Measurements from ENCODE around the gene RMND1.

The RMND1 gene, protein sequence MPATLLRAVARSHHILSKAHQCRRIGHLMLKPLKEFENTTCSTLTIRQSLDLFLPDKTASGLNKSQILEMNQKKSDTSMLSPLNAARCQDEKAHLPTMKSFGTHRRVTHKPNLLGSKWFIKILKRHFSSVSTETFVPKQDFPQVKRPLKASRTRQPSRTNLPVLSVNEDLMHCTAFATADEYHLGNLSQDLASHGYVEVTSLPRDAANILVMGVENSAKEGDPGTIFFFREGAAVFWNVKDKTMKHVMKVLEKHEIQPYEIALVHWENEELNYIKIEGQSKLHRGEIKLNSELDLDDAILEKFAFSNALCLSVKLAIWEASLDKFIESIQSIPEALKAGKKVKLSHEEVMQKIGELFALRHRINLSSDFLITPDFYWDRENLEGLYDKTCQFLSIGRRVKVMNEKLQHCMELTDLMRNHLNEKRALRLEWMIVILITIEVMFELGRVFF

DNA sequence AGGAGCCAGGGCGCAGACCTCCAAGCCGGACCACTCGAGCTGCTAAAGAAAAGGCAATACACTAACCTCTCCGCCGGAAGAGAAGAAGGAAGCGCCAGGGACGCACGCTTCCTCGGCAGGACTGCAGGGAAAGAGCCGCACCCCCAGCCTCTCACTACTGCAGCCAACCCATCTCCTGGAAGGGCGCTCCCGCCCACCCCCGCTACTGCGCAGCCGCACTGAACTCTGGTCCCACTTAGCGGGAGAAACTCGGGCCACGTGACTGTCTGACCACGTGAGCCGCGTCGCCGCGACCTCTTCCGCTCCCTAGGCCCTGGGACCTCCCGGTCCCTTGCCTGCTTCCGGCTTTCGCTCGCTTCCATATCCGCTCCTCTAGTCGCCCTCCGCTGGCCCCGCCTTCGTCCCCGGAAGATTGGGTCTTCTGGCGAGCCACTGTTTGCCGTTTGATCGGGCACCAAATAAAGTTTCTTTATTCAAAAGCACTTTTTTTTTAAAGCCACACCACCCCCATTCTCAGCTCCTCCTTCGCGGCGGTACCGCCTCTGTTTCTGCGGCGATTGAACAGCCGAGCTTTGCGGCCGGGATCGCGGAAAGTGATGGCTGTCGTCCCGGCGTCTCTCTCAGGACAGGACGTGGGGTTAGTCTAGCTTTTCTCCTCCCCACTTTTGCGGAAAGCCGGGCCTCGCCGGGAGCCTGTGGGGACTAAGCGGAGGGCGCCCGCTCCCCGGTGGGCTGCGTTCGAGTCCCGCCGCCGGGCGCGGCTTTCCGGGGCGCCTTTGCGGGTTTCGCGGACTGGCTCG, at the start of gene RMND1:
Gene RMND1, minus strand, starts transcription at position 177 of the 800 bp plus-strand sequence. CDS start 6,315 bp downstream, outside the sequence.
- peak; percentile 99 for DNase-seq
- peak; percentile 98 for ATAC-seq (replicated peaks)
- no peaks in the 10 kb centered on the region for H3K27me3 Mint-ChIP-seq
- H3K9me3 Mint-ChIP-seq = peaks cover 0 to 2% of the 10 kb centered on the region in 2 donors
- peaks cover 2 to 19% of the 10 kb centered on the region in 2 donors for H3K36me3 Mint-ChIP-seq
- peaks cover 11 to 37% of the 10 kb centered on the region in 2 donors for H3K4me1 Mint-ChIP-seq
- peak within 1 kb of the TSS; percentile 92 to 98 for H3K4me3 Mint-ChIP-seq
- H3K27ac Mint-ChIP-seq = peak within 1 kb of the TSS; percentile 97

DNA sequence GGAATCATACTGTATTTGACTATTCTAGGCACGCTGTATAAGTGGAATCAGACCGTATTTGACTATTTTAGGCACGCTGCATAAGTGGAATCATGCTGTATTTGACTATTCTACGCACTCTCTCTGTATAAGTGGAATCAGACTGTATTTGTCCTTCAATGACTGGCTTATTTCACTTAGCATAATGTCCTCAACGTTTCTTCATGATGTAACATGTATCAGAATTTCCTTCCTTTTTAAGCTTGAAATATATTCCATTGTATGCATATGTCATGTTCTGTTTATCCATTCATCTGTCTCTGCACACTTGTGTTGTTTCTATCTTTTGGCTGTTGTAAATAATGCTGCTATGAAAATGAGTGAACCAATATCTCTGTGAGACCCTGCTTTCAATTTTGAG, 47.6 kb upstream of the RMND1 start:
- Mint-ChIP-seq H3K4me3 (no peak overlapping the region), H3K9me3 (no peaks in the 10 kb centered on the region), H3K27me3 (peaks cover 26 to 28% of the 10 kb centered on the region in 2 donors), H3K27ac (no peak overlapping the region), H3K4me1 (peaks cover 2 to 9% of the 10 kb centered on the region in 2 donors), H3K36me3 (peaks cover 0 to 1% of the 10 kb centered on the region in 2 donors)
- DNase-seq (no peak), ATAC-seq (replicated peaks) (no peak)

DNA sequence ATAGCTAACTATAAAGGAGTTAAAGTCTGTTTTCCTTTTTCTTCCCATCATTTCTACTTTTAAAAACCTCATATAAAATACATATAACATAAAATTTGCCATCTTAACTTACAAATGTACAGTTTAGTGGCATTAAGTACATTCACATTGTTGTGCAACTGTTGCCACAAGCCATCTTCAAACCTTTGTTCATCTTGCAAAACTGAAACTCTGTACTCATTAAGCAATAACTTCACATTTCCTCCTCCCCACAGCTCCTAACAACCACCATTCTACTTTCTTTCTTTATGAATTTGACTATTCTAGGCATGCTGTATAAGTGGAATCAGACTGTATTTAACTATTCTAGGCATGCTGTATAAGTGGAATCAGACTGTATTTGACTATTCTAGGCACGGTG, 46.4 kb upstream of the RMND1 start:
- Mint-ChIP-seq H3K27ac (no peak overlapping the region), H3K9me3 (no peaks in the 10 kb centered on the region), H3K4me3 (no peak overlapping the region), H3K27me3 (peaks cover 27 to 35% of the 10 kb centered on the region in 2 donors), H3K36me3 (peaks cover 0 to 1% of the 10 kb centered on the region in 2 donors), H3K4me1 (peaks cover 5 to 14% of the 10 kb centered on the region in 2 donors)
- no peak for DNase-seq
- ATAC-seq (replicated peaks) = no peak

DNA sequence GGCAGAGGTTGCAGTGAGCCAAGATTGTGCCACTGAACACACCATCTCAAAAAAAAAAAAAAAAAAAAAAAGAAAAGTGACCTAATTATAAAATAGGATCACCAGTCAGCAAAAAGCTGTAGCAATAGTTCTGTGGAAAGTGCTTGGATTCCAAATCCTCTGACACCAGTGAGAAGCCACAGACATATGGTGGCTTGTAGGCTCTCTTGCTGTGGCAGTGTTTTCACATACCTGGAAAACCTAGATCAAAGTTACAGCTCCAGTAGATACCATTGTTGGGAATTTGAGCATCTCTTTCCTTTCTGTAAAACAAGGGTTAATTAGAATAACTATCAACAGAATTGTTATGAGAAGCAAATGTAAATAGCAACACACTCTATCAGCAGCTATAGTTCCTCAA, 46.0 kb upstream of the RMND1 start:
- Mint-ChIP-seq H3K27ac (no peak overlapping the region), H3K27me3 (peaks cover 31 to 38% of the 10 kb centered on the region in 2 donors), H3K4me3 (no peak overlapping the region), H3K9me3 (no peaks in the 10 kb centered on the region), H3K36me3 (peaks cover 0 to 1% of the 10 kb centered on the region in 2 donors), H3K4me1 (peaks cover 5 to 14% of the 10 kb centered on the region in 2 donors)
- ATAC-seq (replicated peaks) = no peak
- DNase-seq = no peak

DNA sequence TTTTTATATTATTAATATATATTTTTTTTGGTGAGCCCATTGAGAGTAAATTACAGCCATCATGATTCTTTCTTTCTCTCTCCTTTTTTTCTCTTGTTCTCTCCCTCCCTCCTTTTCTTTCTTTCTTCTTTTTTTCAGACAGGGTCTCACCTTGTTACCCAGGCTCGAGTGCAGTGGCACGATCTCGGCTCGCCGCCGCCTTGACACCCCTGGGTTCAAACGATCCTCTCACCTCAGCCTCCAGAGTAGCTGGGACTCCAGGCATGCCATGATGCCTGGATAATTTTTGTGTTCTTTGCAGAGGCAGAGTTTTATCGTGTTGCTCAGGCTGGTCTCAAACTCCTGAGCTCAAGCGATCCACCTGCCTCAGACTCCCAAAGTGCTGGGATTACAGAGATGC, 43.5 kb upstream of the RMND1 start:
- Mint-ChIP-seq H3K27me3 (peaks cover 42 to 47% of the 10 kb centered on the region in 2 donors), H3K4me1 (peaks cover 5 to 14% of the 10 kb centered on the region in 2 donors), H3K9me3 (no peaks in the 10 kb centered on the region), H3K27ac (no peak overlapping the region), H3K36me3 (peaks cover 0 to 1% of the 10 kb centered on the region in 2 donors), H3K4me3 (peak overlapping the region; percentile 45 to 49)
- DNase-seq = no peak
- ATAC-seq (replicated peaks) = no peak

DNA sequence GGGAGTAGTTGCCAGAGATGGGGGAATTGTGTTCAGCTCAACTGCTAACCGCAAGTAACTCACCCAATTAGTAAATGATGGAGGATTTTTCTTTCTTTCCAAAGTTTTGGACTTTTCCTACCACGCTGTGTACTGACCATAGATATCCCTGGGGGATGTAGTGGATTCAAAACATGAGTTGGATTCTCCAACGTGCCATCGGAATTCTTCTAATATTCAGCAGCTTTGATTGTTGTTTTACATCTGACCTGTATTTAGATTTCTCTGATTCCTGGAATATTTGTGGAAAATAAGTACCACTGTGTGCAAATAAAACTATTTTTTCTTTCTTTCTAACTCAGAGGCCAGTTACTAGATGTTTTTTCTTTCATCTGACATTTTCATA, 43.0 kb upstream of the RMND1 start:
- DNase-seq (no peak), ATAC-seq (replicated peaks) (no peak)
- H3K9me3 Mint-ChIP-seq = no peaks in the 10 kb centered on the region
- peaks cover 0 to 1% of the 10 kb centered on the region in 2 donors for H3K36me3 Mint-ChIP-seq
- peaks cover 5 to 10% of the 10 kb centered on the region in 2 donors for H3K4me1 Mint-ChIP-seq
- H3K27me3 Mint-ChIP-seq = peaks cover 39 to 43% of the 10 kb centered on the region in 2 donors
- H3K27ac Mint-ChIP-seq = no peak overlapping the region
- H3K4me3 Mint-ChIP-seq = peak overlapping the region; percentile 82 to 84

DNA sequence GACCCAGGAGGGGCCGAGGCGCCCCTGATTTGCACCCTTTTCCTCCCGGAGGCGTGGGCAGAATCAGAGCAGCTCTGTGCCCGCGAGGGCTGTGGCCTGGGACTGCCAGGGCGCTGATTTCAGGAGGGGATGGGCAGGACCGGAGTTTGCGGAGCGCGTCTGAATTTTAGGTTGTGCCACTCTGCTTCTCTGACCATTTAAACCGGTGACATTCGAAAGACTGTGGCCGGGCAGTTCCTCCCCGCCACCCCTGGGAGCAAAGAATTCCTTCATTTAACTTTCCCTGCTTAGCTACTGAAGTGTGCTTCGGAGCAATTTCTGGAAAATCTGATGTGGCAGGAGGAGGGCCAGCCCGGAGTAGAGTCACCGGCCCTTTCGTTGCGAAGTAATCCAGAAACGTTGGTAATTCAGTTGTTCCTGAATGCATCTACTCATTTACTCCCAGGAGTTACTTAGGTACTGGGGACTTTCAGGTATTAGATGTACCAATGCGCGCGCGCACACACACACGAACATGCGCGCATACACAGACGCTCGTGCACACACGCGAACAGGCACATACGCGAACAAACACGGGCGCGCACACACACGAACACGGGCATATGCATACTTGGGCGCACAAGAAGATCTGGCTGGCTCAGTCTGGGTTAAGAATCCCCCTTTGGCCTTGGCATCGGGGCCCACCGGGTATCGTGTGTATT, 42.5 kb upstream of the RMND1 start:
- Mint-ChIP-seq H3K36me3 (peaks cover 0 to 1% of the 10 kb centered on the region in 2 donors), H3K9me3 (no peaks in the 10 kb centered on the region), H3K27ac (peak overlapping the region; percentile 43), H3K4me3 (peak overlapping the region; percentile 82 to 84), H3K27me3 (peaks cover 38 to 41% of the 10 kb centered on the region in 2 donors), H3K4me1 (peaks cover 5 to 8% of the 10 kb centered on the region in 2 donors)
- ATAC-seq (replicated peaks) (peak; percentile 66 to 71), DNase-seq (no peak)

DNA sequence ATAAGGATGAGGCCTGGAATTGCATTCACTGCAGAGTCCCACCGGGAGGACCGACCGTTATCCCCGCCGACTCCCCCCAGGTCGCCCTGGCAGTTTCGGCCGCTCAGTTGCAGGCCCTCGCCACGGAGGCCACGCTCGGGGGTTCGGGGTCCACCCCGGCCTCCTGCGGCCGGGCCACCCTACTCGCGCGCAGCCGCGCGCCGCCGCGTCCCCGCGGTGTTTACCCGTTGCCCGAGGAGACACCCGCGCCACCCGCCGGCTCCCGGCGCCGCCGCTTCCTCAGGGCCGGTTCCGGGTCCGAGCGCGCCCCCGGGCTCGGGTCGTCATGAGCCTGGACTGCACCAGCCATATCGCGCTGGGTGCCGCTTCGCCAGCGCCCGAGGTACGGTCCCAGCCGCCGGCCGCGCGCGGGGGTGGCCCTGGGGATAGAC, 41.9 kb upstream of the RMND1 start, which contains the start of gene CCDC170:
Gene CCDC170, plus strand, starts transcription at position 214 of the 431 bp plus-strand sequence. Its CDS starts 112 bp downstream, at position 326.
- peak; percentile 16 for DNase-seq
- no peaks in the 10 kb centered on the region for H3K9me3 Mint-ChIP-seq
- ATAC-seq (replicated peaks) = peak; percentile 64 to 74
- peaks cover 0 to 1% of the 10 kb centered on the region in 2 donors for H3K36me3 Mint-ChIP-seq
- H3K4me1 Mint-ChIP-seq = peaks cover 5 to 8% of the 10 kb centered on the region in 2 donors
- H3K27ac Mint-ChIP-seq = peak within 1 kb of the TSS; percentile 43
- peak within 1 kb of the TSS; percentile 82 to 84 for H3K4me3 Mint-ChIP-seq
- H3K27me3 Mint-ChIP-seq = peaks cover 38 to 41% of the 10 kb centered on the region in 2 donors

DNA sequence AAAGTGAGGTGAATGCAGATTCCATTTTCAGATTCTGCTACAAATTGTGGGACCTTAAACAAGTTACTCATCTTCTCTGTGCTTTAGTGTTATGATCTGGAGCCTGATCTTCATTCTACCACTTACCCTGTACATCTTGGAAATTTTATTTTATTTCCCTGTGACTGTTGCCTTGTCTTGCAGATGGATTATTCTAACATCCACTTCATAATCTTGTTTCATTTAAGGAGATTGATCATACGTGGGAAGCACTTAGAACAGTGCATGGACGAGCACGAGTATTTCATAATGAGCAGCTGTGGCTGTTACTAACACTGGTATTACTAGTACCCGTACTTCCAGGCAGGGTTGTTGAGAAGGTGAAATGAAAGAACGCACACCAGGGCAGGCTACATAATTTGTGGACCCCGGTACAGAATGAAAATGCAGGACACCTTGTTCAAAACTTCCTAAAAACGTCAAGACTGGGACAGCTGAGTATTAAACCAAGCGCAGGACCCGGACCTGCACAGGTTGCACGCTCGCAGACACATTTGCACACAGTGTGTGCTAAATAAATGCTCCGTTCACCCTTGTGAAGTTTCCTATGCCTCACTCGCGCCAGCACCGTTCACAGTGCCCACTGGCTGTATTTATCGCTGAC, 41.4 kb upstream of the RMND1 start:
- DNase-seq = no peak
- H3K27me3 Mint-ChIP-seq = peaks cover 38 to 41% of the 10 kb centered on the region in 2 donors
- H3K9me3 Mint-ChIP-seq = no peaks in the 10 kb centered on the region
- peaks cover 5 to 8% of the 10 kb centered on the region in 2 donors for H3K4me1 Mint-ChIP-seq
- H3K36me3 Mint-ChIP-seq = peaks cover 0 to 1% of the 10 kb centered on the region in 2 donors
- peak; percentile 20 to 32 for ATAC-seq (replicated peaks)
- no peak overlapping the region for H3K27ac Mint-ChIP-seq
- H3K4me3 Mint-ChIP-seq = peak overlapping the region; percentile 13 to 84

DNA sequence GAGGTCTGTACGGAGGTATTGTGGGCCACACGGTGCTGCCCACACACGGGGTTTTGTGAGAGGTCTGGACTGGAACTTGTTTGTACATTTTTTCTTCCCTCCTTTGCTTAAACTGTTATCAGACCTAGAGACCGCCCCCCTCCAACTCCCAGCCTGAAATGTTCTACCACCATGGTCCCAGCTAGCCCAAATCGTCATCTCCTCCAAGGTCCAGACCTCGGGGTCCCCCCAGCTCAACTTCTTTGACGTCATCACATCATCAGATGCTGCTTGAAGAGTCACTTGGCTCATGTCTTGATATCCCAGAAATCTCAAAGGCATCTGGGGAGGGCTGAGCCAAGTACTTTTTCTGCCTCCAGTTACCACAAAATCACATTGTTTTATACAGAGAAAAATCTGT, 39.1 kb upstream of the RMND1 start:
- Mint-ChIP-seq H3K27ac (no peak overlapping the region), H3K9me3 (no peaks in the 10 kb centered on the region), H3K4me3 (no peak overlapping the region), H3K4me1 (peaks cover 5 to 8% of the 10 kb centered on the region in 2 donors), H3K27me3 (peaks cover 37 to 39% of the 10 kb centered on the region in 2 donors), H3K36me3 (peaks cover 0 to 1% of the 10 kb centered on the region in 2 donors)
- DNase-seq (no peak), ATAC-seq (replicated peaks) (no peak)

DNA sequence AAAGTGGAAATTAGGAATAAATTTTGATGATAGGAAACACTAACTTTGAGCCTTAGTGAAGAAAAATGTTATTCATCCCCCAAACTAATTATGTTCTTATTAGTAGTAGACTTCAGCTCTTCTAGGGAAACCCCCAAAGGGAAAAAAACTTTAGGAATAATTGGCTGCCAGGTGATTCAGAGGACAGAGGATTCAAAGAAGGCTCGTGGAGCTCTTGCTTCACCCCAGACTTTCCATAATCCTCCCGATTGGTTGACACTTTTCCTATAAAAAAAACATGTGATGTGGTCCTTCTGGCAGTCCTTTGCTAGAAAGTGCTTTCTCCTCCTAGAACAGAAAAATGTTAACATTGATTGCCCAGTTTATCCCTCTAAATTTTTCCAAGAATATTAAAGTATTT, 36.3 kb upstream of the RMND1 start:
- Mint-ChIP-seq H3K4me3 (no peak overlapping the region), H3K4me1 (no peaks in the 10 kb centered on the region), H3K27me3 (peaks cover 14 to 17% of the 10 kb centered on the region in 2 donors), H3K9me3 (no peaks in the 10 kb centered on the region), H3K36me3 (no peaks in the 10 kb centered on the region), H3K27ac (no peak overlapping the region)
- ATAC-seq (replicated peaks) (no peak), DNase-seq (no peak)

DNA sequence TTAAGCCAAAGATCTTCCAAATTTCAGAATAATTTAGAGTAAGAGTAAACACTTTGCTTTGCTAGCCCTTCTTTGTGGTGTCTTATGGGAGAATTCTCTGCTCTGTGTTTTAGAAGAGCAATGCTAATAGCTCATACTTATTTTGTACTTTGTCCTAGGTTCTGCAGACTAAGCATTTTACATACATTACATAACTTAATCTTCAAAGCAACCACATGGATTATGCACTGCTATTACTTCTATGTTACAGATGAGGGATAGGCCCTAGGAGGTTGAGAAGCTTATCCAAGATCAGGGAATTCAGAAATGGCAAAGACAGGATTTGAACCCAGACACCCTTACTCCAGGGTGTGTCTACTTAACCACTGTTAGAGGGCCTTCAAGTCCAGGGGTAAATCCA, 32.1 kb upstream of the RMND1 start:
- H3K27me3 Mint-ChIP-seq = no peaks in the 10 kb centered on the region
- ATAC-seq (replicated peaks) (no peak), DNase-seq (no peak)
- H3K4me1 Mint-ChIP-seq = peaks cover 11 to 17% of the 10 kb centered on the region in 2 donors
- H3K9me3 Mint-ChIP-seq = no peaks in the 10 kb centered on the region
- H3K4me3 Mint-ChIP-seq = no peak overlapping the region
- no peak overlapping the region for H3K27ac Mint-ChIP-seq
- peaks cover 0 to 4% of the 10 kb centered on the region in 2 donors for H3K36me3 Mint-ChIP-seq

DNA sequence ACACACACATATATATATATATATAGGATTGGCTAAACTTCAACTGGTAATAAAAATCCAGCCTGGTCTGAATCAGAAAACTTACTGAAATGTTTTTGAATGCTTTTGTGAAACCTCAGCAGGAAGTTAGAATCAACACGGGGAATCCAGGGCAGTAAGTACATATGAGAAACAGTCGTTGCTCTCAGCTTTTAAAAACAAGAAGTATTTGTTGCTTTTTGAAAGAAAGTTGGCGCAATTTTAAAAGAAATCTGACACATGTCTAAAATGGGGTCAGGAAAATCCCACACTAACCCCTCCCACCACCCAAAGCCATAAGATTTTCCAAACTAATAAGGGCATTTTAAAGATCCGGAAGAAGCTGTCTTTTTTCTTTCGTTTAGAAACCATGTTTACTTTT, 30.4 kb upstream of the RMND1 start:
- peaks cover 11 to 17% of the 10 kb centered on the region in 2 donors for H3K4me1 Mint-ChIP-seq
- ATAC-seq (replicated peaks) = peak in 1 of 2 donors; percentile 22
- DNase-seq = no peak
- H3K27ac Mint-ChIP-seq = peak overlapping the region; percentile 87
- H3K4me3 Mint-ChIP-seq = peak overlapping the region; percentile 72
- peaks cover 0 to 4% of the 10 kb centered on the region in 2 donors for H3K36me3 Mint-ChIP-seq
- no peaks in the 10 kb centered on the region for H3K9me3 Mint-ChIP-seq
- no peaks in the 10 kb centered on the region for H3K27me3 Mint-ChIP-seq
